PC-9 (cell line): ENCODE measurements around the gene LONP2.

Experiments
- CTCF ChIP-seq: fragments of 200-600 bp; sonication (generic); conservative IDR thresholded peaks from 2 replicates; pipeline ENCODE4 v1.6.1; 2017; ENCODE audit warnings: mixed run types, antibody characterized with exemption, mild to moderate bottlenecking, moderate library complexity
- EZH2 ChIP-seq: fragments of 200-600 bp; sonication (generic); IDR thresholded peaks from 2 replicates; pipeline ENCODE4 v1.8.0; 2017; ENCODE audit warnings: antibody characterized with exemption, low read depth

GRCh38 chr16:48300391-48300856 lies 56.3 kb downstream of the LONP2 start:
- TF ChIP-seq CTCF (no peak), EZH2 (no peak)
